ACC112 (cell line): ENCODE data around the gene LAMTOR5.
"Not testable (repeated sequence)": the region's sequence is repeated elsewhere in the genome, so short reads cannot be mapped to it uniquely, and the experiment has no call there.

Experiments
- H2AFZ ChIP-seq: fragments of 200-600 bp; sonication (generic); one replicate; pipeline ENCODE4 v1.6.0; 2017; ENCODE audit warnings: antibody characterized with exemption, low read length; ENCODE audit not compliant: unreplicated experiment
- H3K27ac ChIP-seq: fragments of 200-600 bp; sonication (generic); 2 replicates; pipeline ENCODE4 v1.5.1; 2014; ENCODE audit warnings: low read depth, mild to moderate bottlenecking, antibody characterized with exemption, low read length, moderate library complexity
- H3K27me3 ChIP-seq: fragments of 200-600 bp; sonication (generic); 2 replicates; pipeline ENCODE4 v1.6.1; 2014; ENCODE audit warnings: mild to moderate bottlenecking, antibody characterized with exemption, low read length, moderate library complexity, mixed read lengths; ENCODE audit not compliant: insufficient read depth
- H3K36me3 ChIP-seq: fragments of 200-600 bp; sonication (generic); 2 replicates; pipeline ENCODE4 v1.6.1; 2016; ENCODE audit warnings: mild to moderate bottlenecking, antibody characterized with exemption, low read length, moderate library complexity, mixed read lengths; ENCODE audit not compliant: insufficient read depth
- H3K4me1 ChIP-seq: fragments of 200-600 bp; sonication (generic); one replicate; pipeline ENCODE4 v1.6.1; 2016; ENCODE audit warnings: low read length, mixed read lengths; ENCODE audit not compliant: insufficient read depth, unreplicated experiment, control insufficient read depth
- H3K4me3 ChIP-seq: fragments of 200-600 bp; sonication (generic); 2 replicates; pipeline ENCODE4 v1.5.1; 2014; ENCODE audit warnings: mild to moderate bottlenecking, low read depth, low read length
- H3K79me2 ChIP-seq: fragments of 200-600 bp; sonication (generic); one replicate; pipeline ENCODE4 v1.6.0; 2016; ENCODE audit warnings: low read length; ENCODE audit not compliant: control insufficient read depth, unreplicated experiment, insufficient read depth

Gene LAMTOR5

GRCh38 chr1:110428946-110429345 is 21.5 kb upstream of the LAMTOR5 start:
- H3K79me2 ChIP-seq, result no peaks in the 10 kb centered on the region
- H2AFZ ChIP-seq, result no peak overlapping the region
- peaks cover 36% of the 10 kb centered on the region for H3K27me3 ChIP-seq
- H3K4me1 ChIP-seq, result no peaks in the 10 kb centered on the region
- H3K4me3 ChIP-seq, result no peak overlapping the region
- H3K36me3 ChIP-seq, result no peaks in the 10 kb centered on the region
- H3K27ac ChIP-seq, result no peak overlapping the region

GRCh38 chr1:110426854-110427253 is 19.4 kb upstream of the LAMTOR5 start:
- Histone ChIP-seq H3K27ac (no peak overlapping the region), H2AFZ (no peak overlapping the region), H3K36me3 (no peaks in the 10 kb centered on the region), H3K4me3 (no peak overlapping the region), H3K4me1 (no peaks in the 10 kb centered on the region), H3K79me2 (no peaks in the 10 kb centered on the region), H3K27me3 (peaks cover 24% of the 10 kb centered on the region)

GRCh38 chr1:110425612-110426152 is 18.2 kb upstream of the LAMTOR5 start:
- Histone ChIP-seq H2AFZ (no peak overlapping the region), H3K27me3 (peaks cover 12% of the 10 kb centered on the region)

GRCh38 chr1:110424699-110425611 is 17.5 kb upstream of the LAMTOR5 start:
- H3K27me3 ChIP-seq, result peaks cover 5% of the 10 kb centered on the region; the same call in 1 of the 2 replicates

More at GRCh38 chr1:110425612-110426152, 18.2 kb upstream of the LAMTOR5 start:
- no peak overlapping the region for H3K4me3 ChIP-seq
- no peaks in the 10 kb centered on the region for H3K79me2 ChIP-seq
- H3K4me1 ChIP-seq, result no peaks in the 10 kb centered on the region
- H3K27ac ChIP-seq, result no peak overlapping the region
- no peaks in the 10 kb centered on the region for H3K36me3 ChIP-seq

GRCh38 chr1:110420874-110421793 is 13.6 kb upstream of the LAMTOR5 start:
- Histone ChIP-seq H3K4me3 (no peak overlapping the region), H3K4me1 (no peaks in the 10 kb centered on the region), H3K36me3 (no peaks in the 10 kb centered on the region), H3K27me3 (no peaks in the 10 kb centered on the region), H2AFZ (no peak overlapping the region), H3K79me2 (no peaks in the 10 kb centered on the region), H3K27ac (no peak overlapping the region)

More at GRCh38 chr1:110424699-110425611, 17.5 kb upstream of the LAMTOR5 start:
- Histone ChIP-seq H3K4me1 (no peaks in the 10 kb centered on the region), H3K27ac (no peak overlapping the region), H2AFZ (no peak overlapping the region), H3K4me3 (no peak overlapping the region), H3K79me2 (no peaks in the 10 kb centered on the region), H3K36me3 (no peaks in the 10 kb centered on the region)

- Histone ChIP-seq H3K4me1 (no peaks in the 10 kb centered on the region), H3K27ac (no peak overlapping the region), H3K36me3 (no peaks in the 10 kb centered on the region), H3K4me3 (no peak overlapping the region), H2AFZ (no peak overlapping the region), H3K79me2 (no peaks in the 10 kb centered on the region), H3K27me3 (no peaks in the 10 kb centered on the region)
Measured at GRCh38 chr1:110420023-110420662, 12.6 kb upstream of the LAMTOR5 start.

- no peaks in the 10 kb centered on the region for H3K4me1 ChIP-seq
- H3K27ac ChIP-seq, result no peak overlapping the region
- no peaks in the 10 kb centered on the region for H3K79me2 ChIP-seq
- no peaks in the 10 kb centered on the region for H3K36me3 ChIP-seq
- no peaks in the 10 kb centered on the region for H3K27me3 ChIP-seq
- H3K4me3 ChIP-seq, result no peak overlapping the region
- H2AFZ ChIP-seq, result no peak overlapping the region
Measured at GRCh38 chr1:110418729-110419128, 11.2 kb upstream of the LAMTOR5 start.

GRCh38 chr1:110413045-110413444 is 5.6 kb upstream of the LAMTOR5 start:
- not testable (repeated sequence) for H3K4me1 ChIP-seq, H3K4me3 ChIP-seq, H3K27ac ChIP-seq, H3K27me3 ChIP-seq, H3K79me2 ChIP-seq, H3K36me3 ChIP-seq, H2AFZ ChIP-seq

GRCh38 chr1:110412576-110412975 is 5.1 kb upstream of the LAMTOR5 start:
- Histone ChIP-seq H2AFZ (no peak overlapping the region), H3K27ac (no peak overlapping the region)

GRCh38 chr1:110411173-110411735 is 3.8 kb upstream of the LAMTOR5 start:
- Histone ChIP-seq H3K4me1 (peaks cover under 1% of the 10 kb centered on the region), H3K4me3 (no peak overlapping the region), H2AFZ (no peak overlapping the region), H3K36me3 (no peaks in the 10 kb centered on the region), H3K79me2 (peaks cover 16% of the 10 kb centered on the region), H3K27ac (no peak overlapping the region), H3K27me3 (no peaks in the 10 kb centered on the region)

More at GRCh38 chr1:110412576-110412975, 5.1 kb upstream of the LAMTOR5 start:
- Histone ChIP-seq H3K36me3 (no peaks in the 10 kb centered on the region), H3K4me1 (no peaks in the 10 kb centered on the region), H3K27me3 (no peaks in the 10 kb centered on the region), H3K79me2 (peaks cover 4% of the 10 kb centered on the region), H3K4me3 (no peak overlapping the region)
